ENCODE data around the gene RUSC1.

Gene RUSC1

GRCh38 chr1:155277902-155278688 lies 42.6 kb upstream of the RUSC1 start:
- peaks cover 24% of the 10 kb centered on the region for H3K4me1 Mint-ChIP-seq
- peak overlapping the region; percentile 82 to 88 (median 84) for H3K4me3 Mint-ChIP-seq
- no peaks in the 10 kb centered on the region for H3K27me3 Mint-ChIP-seq (ENCODE audit: low read depth)
- H3K27ac Mint-ChIP-seq: peak overlapping the region in 1 of 3 experiments; percentile 48
- no peaks in the 10 kb centered on the region for H3K9me3 Mint-ChIP-seq
- TF ChIP-seq CTCF (IDR thresholded peaks at IDR 0.05; ENCODE audit: unreplicated experiment in 3 of 3): peak in 2 of 3 experiments; percentile 37 to 38
- peaks cover 8% of the 10 kb centered on the region for H3K36me3 Mint-ChIP-seq (ENCODE audit: low read depth)

- Mint-ChIP-seq H3K4me1 (peaks cover 22% of the 10 kb centered on the region), H3K9me3 (no peaks in the 10 kb centered on the region), H3K4me3 (peak overlapping the region; percentile 82 to 88 (median 84)), H3K27ac (peak overlapping the region in 1 of 3 experiments; percentile 48), H3K36me3 (ENCODE audit: low read depth) (peaks cover 8% of the 10 kb centered on the region), H3K27me3 (ENCODE audit: low read depth) (no peaks in the 10 kb centered on the region)
- TF ChIP-seq CTCF (IDR thresholded peaks at IDR 0.05; ENCODE audit: unreplicated experiment in 3 of 3): no peak
These were observed 42.0 kb upstream of the RUSC1 start for GRCh38 chr1:155278689-155279160.

- H3K27me3 Mint-ChIP-seq (ENCODE audit: low read depth): no peaks in the 10 kb centered on the region
- no peak for TF ChIP-seq CTCF (IDR thresholded peaks at IDR 0.05; ENCODE audit: unreplicated experiment in 3 of 3)
- peaks cover 20% of the 10 kb centered on the region for H3K4me1 Mint-ChIP-seq
- H3K27ac Mint-ChIP-seq: no peak overlapping the region
- H3K9me3 Mint-ChIP-seq: no peaks in the 10 kb centered on the region
- H3K36me3 Mint-ChIP-seq (ENCODE audit: low read depth): peaks cover 8% of the 10 kb centered on the region
- peak overlapping the region; percentile 18 to 65 (median 53) for H3K4me3 Mint-ChIP-seq
These were observed 41.4 kb upstream of the RUSC1 start for GRCh38 chr1:155279268-155279667.

- H3K27ac Mint-ChIP-seq: no peak overlapping the region
- peaks cover 8% of the 10 kb centered on the region for H3K36me3 Mint-ChIP-seq (ENCODE audit: low read depth)
These were observed 38.1 kb upstream of the RUSC1 start for GRCh38 chr1:155282488-155283091.

GRCh38 chr1:155284476-155284875 lies 36.2 kb upstream of the RUSC1 start:
- Mint-ChIP-seq H3K27ac (no peak overlapping the region), H3K4me1 (no peaks in the 10 kb centered on the region), H3K36me3 (ENCODE audit: low read depth) (peaks cover 8% of the 10 kb centered on the region), H3K4me3 (no peak overlapping the region), H3K27me3 (ENCODE audit: low read depth) (no peaks in the 10 kb centered on the region), H3K9me3 (no peaks in the 10 kb centered on the region)
- TF ChIP-seq CTCF (IDR thresholded peaks at IDR 0.05; ENCODE audit: unreplicated experiment in 3 of 3): no peak

More at GRCh38 chr1:155282488-155283091, 38.1 kb upstream of the RUSC1 start:
- Mint-ChIP-seq H3K9me3 (no peaks in the 10 kb centered on the region), H3K27me3 (ENCODE audit: low read depth) (no peaks in the 10 kb centered on the region), H3K4me3 (peak overlapping the region in 1 of 3 experiments; percentile 52), H3K4me1 (peaks cover 9% of the 10 kb centered on the region)
- no peak for TF ChIP-seq CTCF (IDR thresholded peaks at IDR 0.05; ENCODE audit: unreplicated experiment in 3 of 3)
